C4-2B (cell line): Measurements from ENCODE around the gene TM2D3.

Source experiments
- ZFX ChIP-seq: fragments of 450-650 bp; IDR thresholded peaks from 2 replicates; pipeline ENCODE4 v1.6.1; 2017
- TF ChIP-seq, protein P1 (sequence below): fragments of 450-650 bp; conservative IDR thresholded peaks from 2 replicates; pipeline ENCODE4 v1.5.1; 2017; ENCODE audit warnings: mild to moderate bottlenecking

DNA sequence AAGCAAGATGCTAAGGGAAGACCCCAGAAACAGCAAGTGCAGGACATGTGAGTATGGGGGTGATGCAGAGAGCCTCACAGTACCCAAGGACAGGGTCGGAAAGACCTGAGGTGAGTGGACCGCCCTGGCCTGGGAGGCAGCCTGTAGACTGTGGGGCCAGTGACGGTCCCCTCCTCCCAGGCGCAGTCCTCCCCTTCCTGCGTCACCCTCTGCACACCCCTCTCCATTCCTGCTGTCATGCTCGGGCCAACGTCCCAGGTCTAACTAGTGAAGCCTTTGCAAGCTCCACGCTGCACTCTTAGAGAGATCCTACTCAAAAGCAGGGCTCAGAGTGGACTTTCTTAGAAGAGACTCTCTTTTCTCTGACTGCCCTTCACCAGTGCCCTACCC lies 41.6 kb downstream of the TM2D3 start:
- TF ChIP-seq, protein P1, sequence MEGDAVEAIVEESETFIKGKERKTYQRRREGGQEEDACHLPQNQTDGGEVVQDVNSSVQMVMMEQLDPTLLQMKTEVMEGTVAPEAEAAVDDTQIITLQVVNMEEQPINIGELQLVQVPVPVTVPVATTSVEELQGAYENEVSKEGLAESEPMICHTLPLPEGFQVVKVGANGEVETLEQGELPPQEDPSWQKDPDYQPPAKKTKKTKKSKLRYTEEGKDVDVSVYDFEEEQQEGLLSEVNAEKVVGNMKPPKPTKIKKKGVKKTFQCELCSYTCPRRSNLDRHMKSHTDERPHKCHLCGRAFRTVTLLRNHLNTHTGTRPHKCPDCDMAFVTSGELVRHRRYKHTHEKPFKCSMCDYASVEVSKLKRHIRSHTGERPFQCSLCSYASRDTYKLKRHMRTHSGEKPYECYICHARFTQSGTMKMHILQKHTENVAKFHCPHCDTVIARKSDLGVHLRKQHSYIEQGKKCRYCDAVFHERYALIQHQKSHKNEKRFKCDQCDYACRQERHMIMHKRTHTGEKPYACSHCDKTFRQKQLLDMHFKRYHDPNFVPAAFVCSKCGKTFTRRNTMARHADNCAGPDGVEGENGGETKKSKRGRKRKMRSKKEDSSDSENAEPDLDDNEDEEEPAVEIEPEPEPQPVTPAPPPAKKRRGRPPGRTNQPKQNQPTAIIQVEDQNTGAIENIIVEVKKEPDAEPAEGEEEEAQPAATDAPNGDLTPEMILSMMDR: no peak
- no peak for TF ChIP-seq ZFX
